ENCODE data around the gene PSD.
A peak's percentile ranks its signal among the peaks of the same experiment; 100 is the strongest.

The PSD gene

GRCh38 chr10:102368077-102368476, 50.5 kb downstream of the PSD start:
- Mint-ChIP-seq H3K9me3 (no peaks in the 10 kb centered on the region), H3K4me1 (ENCODE audit: low read depth in 2 of 2) (no peaks in the 10 kb centered on the region), H3K27me3 (no peaks in the 10 kb centered on the region), H3K27ac (no peak overlapping the region), H3K36me3 (ENCODE audit: insufficient read depth) (peaks cover 78% of the 10 kb centered on the region), H3K4me3 (no peak overlapping the region)
- DNase-seq = no peak
- ATAC-seq (replicated peaks) = no peak

- DNase-seq (no peak), ATAC-seq (replicated peaks) (no peak)
- Mint-ChIP-seq H3K4me3 (no peak overlapping the region), H3K27ac (peak overlapping the region in 1 of 2 donors; percentile 58), H3K27me3 (no peaks in the 10 kb centered on the region), H3K9me3 (no peaks in the 10 kb centered on the region), H3K4me1 (ENCODE audit: low read depth in 2 of 2) (no peaks in the 10 kb centered on the region), H3K36me3 (ENCODE audit: insufficient read depth) (peaks cover 78% of the 10 kb centered on the region)
Observed at GRCh38 chr10:102367441-102367840, 51.1 kb downstream of the PSD start.

GRCh38 chr10:102358712-102359382, 59.7 kb downstream of the PSD start:
- H3K27ac Mint-ChIP-seq = no peak overlapping the region
- H3K4me3 Mint-ChIP-seq = no peak overlapping the region
- H3K27me3 Mint-ChIP-seq = no peaks in the 10 kb centered on the region
- DNase-seq (no peak), ATAC-seq (replicated peaks) (no peak)
- H3K4me1 Mint-ChIP-seq (ENCODE audit: low read depth in 2 of 2) = peaks cover 0 to 3% of the 10 kb centered on the region in 2 donors
- H3K36me3 Mint-ChIP-seq (ENCODE audit: insufficient read depth) = peaks cover 79% of the 10 kb centered on the region
- H3K9me3 Mint-ChIP-seq = no peaks in the 10 kb centered on the region

- DNase-seq (no peak), ATAC-seq (replicated peaks) (no peak)
- Mint-ChIP-seq H3K27ac (no peak overlapping the region), H3K4me3 (no peak overlapping the region), H3K36me3 (ENCODE audit: insufficient read depth) (peaks cover 50% of the 10 kb centered on the region), H3K9me3 (no peaks in the 10 kb centered on the region), H3K4me1 (ENCODE audit: low read depth in 2 of 2) (no peaks in the 10 kb centered on the region), H3K27me3 (no peaks in the 10 kb centered on the region)
Observed at GRCh38 chr10:102354451-102354850, 64.1 kb downstream of the PSD start.

Data from effector memory CD8-positive, alpha-beta T cell (primary cell).